H1 (cell line): ENCODE results near the gene ARHGEF38. TPM values are rescaled to one million over a fixed set of nuclear protein-coding genes. Genes with fewer than 3 reads are reported as not detected.

ENCODE experiments used
- CTCF ChIA-PET: fragments of 300-600 bp; sonication (Branson Sonifier 250); formaldehyde crosslinking; loops from one replicate; lab custom pipeline; 2021; ENCODE audit not compliant: partially characterized antibody; lab: Charles Lee
- POLR2A ChIA-PET: fragments of 300-600 bp; sonication (Branson Sonifier 250); formaldehyde crosslinking; loops from one replicate; lab custom pipeline; 2021; ENCODE audit warnings: inconsistent platforms; ENCODE audit not compliant: partially characterized antibody; lab: Charles Lee
- DNase-seq, 2 experiments: peaks; one replicate each; pipeline versions ENCODE4 v3.0.0 to v3.0.0-alpha.2; 2010 to 2022; ENCODE audit warnings: low spot score in 2 of 2, low read depth in 1 of 2, mixed read lengths in 1 of 2
- FAIRE-seq: peaks from 2 replicates; lab custom pipeline; 2011; peaks lifted over from hg19 to GRCh38; lab: Jason Lieb, UNC
- H2AFZ ChIP-seq: 2 replicates; pipeline ENCODE4 v1.8.1; 2012; ENCODE audit warnings: low read length, inconsistent platforms
- H2AK5ac ChIP-seq: 2 replicates; pipeline ENCODE4 v1.6.1; 2013; ENCODE audit warnings: low read depth, low read length
- H2BK120ac ChIP-seq: replicated peaks from 2 replicates; pipeline ENCODE3; 2013; ENCODE audit warnings: low read depth, low read length, inconsistent platforms
- H2BK12ac ChIP-seq: 2 replicates; pipeline ENCODE4 v1.6.1; 2013; ENCODE audit warnings: low read depth, low read length
- H2BK15ac ChIP-seq: 2 replicates; pipeline ENCODE4 v1.6.1; 2013; ENCODE audit warnings: low read length
- H2BK20ac ChIP-seq: 2 replicates; pipeline ENCODE4 v1.6.1; 2013; ENCODE audit warnings: low read length
- H2BK5ac ChIP-seq: 2 replicates; pipeline ENCODE4 v1.6.1; 2013; ENCODE audit warnings: low read depth, low read length
- H3K14ac ChIP-seq: 2 replicates; pipeline ENCODE4 v1.6.1; 2013; ENCODE audit warnings: inconsistent platforms; ENCODE audit not compliant: insufficient read length
- H3K18ac ChIP-seq: 2 replicates; pipeline ENCODE4 v1.6.1; 2013; ENCODE audit warnings: low read length; ENCODE audit errors: extremely low read depth
- H3K23ac ChIP-seq: 2 replicates; pipeline ENCODE4 v1.6.1; 2013; ENCODE audit warnings: inconsistent platforms; ENCODE audit not compliant: insufficient read length
- H3K23me2 ChIP-seq: 2 replicates; pipeline ENCODE4 v1.6.1; 2013; ENCODE audit warnings: low read depth, low read length
- H3K27ac ChIP-seq: 2 replicates; pipeline ENCODE4 v1.6.1; 2011; ENCODE audit warnings: low read depth, low read length, inconsistent platforms
- H3K27me3 ChIP-seq, 4 experiments: replicated peaks in 1 of 4; 1 replicate in 1 of 4; 2 replicates in 3 of 4; pipeline versions ENCODE4 v1.6.1 to v1.8.1; 2011 to 2013; ENCODE audit warnings: low read length in 3 of 4, mild to moderate bottlenecking in 3 of 4, inconsistent platforms in 2 of 4, mixed read lengths in 2 of 4, moderate library complexity in 1 of 4; ENCODE audit not compliant: control insufficient read depth in 3 of 4, insufficient read depth in 3 of 4; ENCODE audit errors: extremely low read depth in 1 of 4
- H3K36me3 ChIP-seq, 4 experiments: 2 replicates each; pipeline versions ENCODE4 v1.6.1 to v1.8.1; 2011 to 2013; ENCODE audit warnings: mild to moderate bottlenecking in 4 of 4, low read length in 3 of 4, moderate library complexity in 2 of 4, control low read depth in 1 of 4, inconsistent platforms in 1 of 4; ENCODE audit not compliant: insufficient read depth in 4 of 4, control insufficient read depth in 2 of 4
- H3K4ac ChIP-seq: replicated peaks from 2 replicates; pipeline ENCODE3; 2013; ENCODE audit warnings: low read length, low read depth, mixed read lengths, inconsistent platforms; ENCODE audit not compliant: insufficient read length
- H3K4me1 ChIP-seq, 4 experiments: replicated peaks in 1 of 4; 1 replicate in 1 of 4; 2 replicates in 3 of 4; pipeline versions ENCODE4 v1.6.1 to v1.8.1; 2011 to 2013; ENCODE audit warnings: low read length in 3 of 4, inconsistent platforms in 2 of 4, mixed read lengths in 1 of 4; ENCODE audit not compliant: insufficient read depth in 4 of 4, control insufficient read depth in 3 of 4
- H3K4me2 ChIP-seq, 2 experiments: 2 replicates each; pipeline versions ENCODE4 v1.6.1 to v1.8.1; 2011 to 2013; ENCODE audit warnings: low read depth in 2 of 2, low read length in 2 of 2, control low read depth in 1 of 2, inconsistent platforms in 1 of 2, mild to moderate bottlenecking in 1 of 2; ENCODE audit not compliant: insufficient read depth in 1 of 2
- H3K4me3 ChIP-seq, 4 experiments: fragments of 200-600, 300-600 bp in 1 of 4; sonication (generic), shearing (Covaris generic), sonication (Bioruptor Twin) in 1 of 4; 2 replicates each; pipeline versions ENCODE4 v1.5.1 to v1.8.1; 2011 to 2016; ENCODE audit warnings: low read length in 4 of 4, low read depth in 3 of 4, control low read depth in 2 of 4, inconsistent platforms in 2 of 4, mild to moderate bottlenecking in 2 of 4, mixed read lengths in 1 of 4, moderate library complexity in 1 of 4; ENCODE audit not compliant: insufficient read depth in 2 of 4; ENCODE audit errors: extremely low read depth in 1 of 4
- H3K56ac ChIP-seq: replicated peaks from 2 replicates; pipeline ENCODE3; 2013; ENCODE audit warnings: low read depth, mild to moderate bottlenecking, mixed read lengths, low read length, inconsistent platforms; ENCODE audit not compliant: insufficient read length
- H3K79me1 ChIP-seq: 2 replicates; pipeline ENCODE4 v1.6.1; 2013; ENCODE audit warnings: low read depth, low read length, control low read depth
- H3K79me2 ChIP-seq, 2 experiments: 2 replicates each; pipeline versions ENCODE4 v1.6.1 to v1.8.1; 2012 to 2013; ENCODE audit warnings: low read length in 2 of 2, mild to moderate bottlenecking in 2 of 2, inconsistent platforms in 1 of 2; ENCODE audit not compliant: insufficient read depth in 2 of 2, control insufficient read depth in 1 of 2
- H3K9ac ChIP-seq, 4 experiments: replicated peaks in 1 of 4; 1 replicate in 1 of 4; 2 replicates in 3 of 4; pipeline versions ENCODE4 v1.6.1 to v1.8.1; 2011 to 2013; ENCODE audit warnings: low read depth in 3 of 4, low read length in 3 of 4, control low read depth in 2 of 4, mild to moderate bottlenecking in 2 of 4, moderate library complexity in 2 of 4, inconsistent platforms in 1 of 4; ENCODE audit errors: extremely low read depth in 1 of 4
- H3K9me3 ChIP-seq, 2 experiments: 2 replicates each; pipeline versions ENCODE4 v1.6.1 to v1.8.1; 2012 to 2013; ENCODE audit warnings: mild to moderate bottlenecking in 2 of 2, moderate library complexity in 2 of 2, control low read depth in 1 of 2, inconsistent platforms in 1 of 2, low read depth in 1 of 2, low read length in 1 of 2, mixed read lengths in 1 of 2; ENCODE audit not compliant: insufficient read depth in 2 of 2
- H4K20me1 ChIP-seq, 2 experiments: replicated peaks in 1 of 2; 2 replicates each; pipeline versions ENCODE3 to v1.8.1; 2011 to 2013; ENCODE audit warnings: inconsistent platforms in 2 of 2, low read length in 2 of 2, mild to moderate bottlenecking in 1 of 2; ENCODE audit not compliant: insufficient read depth in 2 of 2, control insufficient read depth in 1 of 2
- H4K5ac ChIP-seq: 2 replicates; pipeline ENCODE4 v1.6.1; 2013; ENCODE audit warnings: low read length, low read depth, mixed read lengths, inconsistent platforms; ENCODE audit not compliant: insufficient read length
- H4K8ac ChIP-seq: 2 replicates; pipeline ENCODE4 v1.8.0; 2013; ENCODE audit warnings: mild to moderate bottlenecking, moderate library complexity, low read length, inconsistent platforms; ENCODE audit not compliant: insufficient read depth; ENCODE audit errors: extremely low read depth
- H4K91ac ChIP-seq: replicated peaks from 2 replicates; pipeline ENCODE3; 2013; ENCODE audit warnings: low read length, mixed read lengths, inconsistent platforms; ENCODE audit not compliant: insufficient read length
- CBX8 ChIP-seq: fragments of 300-800, 300-1000 bp; sonication (generic); IDR thresholded peaks from 2 replicates; pipeline ENCODE4 v1.7.1; 2016; ENCODE audit warnings: low read depth, low read length, borderline replicate concordance
- JUN ChIP-seq: IDR thresholded peaks from 2 replicates; pipeline ENCODE4 v1.6.1; 2011; ENCODE audit warnings: low read depth, mild to moderate bottlenecking, improper control_type of control experiment, low read length
- RXRA ChIP-seq: IDR thresholded peaks from 2 replicates; pipeline ENCODE4 v1.6.1; 2011; ENCODE audit warnings: low read depth, mild to moderate bottlenecking, low read length, moderate library complexity; ENCODE audit not compliant: insufficient read depth
- SP1 ChIP-seq: IDR thresholded peaks from 2 replicates; pipeline ENCODE4 v1.6.1; 2011; ENCODE audit warnings: low read depth, low read length
- SP4 ChIP-seq: IDR thresholded peaks from 2 replicates; pipeline ENCODE4 v1.6.1; 2012; ENCODE audit warnings: low read length, inconsistent platforms
- TBP ChIP-seq: IDR thresholded peaks from 2 replicates; pipeline ENCODE4 v1.6.1; 2011; ENCODE audit warnings: low read depth, low read length, improper control_type of control experiment
- YY1 ChIP-seq: IDR thresholded peaks from 2 replicates; pipeline ENCODE4 v1.6.1; 2011; ENCODE audit warnings: low read depth, mild to moderate bottlenecking, low read length
- WGBS, 2 experiments: shearing (Covaris generic) in 1 of 2; methylation state at CpG; one replicate each; pipeline versions ENCODE4 v1.1.6 to v1.1.7; 2013 to 2015; ENCODE audit warnings: low lambda C conversion rate in 2 of 2, mixed read lengths in 2 of 2, inconsistent platforms in 1 of 2, low coverage in 1 of 2, missing lambda C conversion rate in 1 of 2; ENCODE audit not compliant: insufficient replicate concordance in 2 of 2, insufficient coverage in 1 of 2, insufficient read length in 1 of 2; ENCODE audit errors: extremely low coverage in 1 of 2, missing lambda C conversion rate in 1 of 2; 5-methylcytosine and 5-hydroxymethylcytosine counted together
- polyA plus RNA-seq, 7 experiments: library from polyadenylated mRNA; depleted of rRNA in 3 of 7; stranded (reverse) in 5 of 7; unstranded in 2 of 7; fragments of >200 nt in 5 of 7; fragments of 200-250 nt in 2 of 7; gene quantifications; 1 replicate in 5 of 7; 2 replicates in 1 of 7; 4 replicates in 1 of 7; pipeline versions ENCODE4 v1.2.1 to v1.2.3, GENCODE V29; 2011 to 2013; ENCODE audit warnings: missing spikeins in 2 of 7, mixed read lengths in 2 of 7
- total RNA-seq: library from RNA; stranded (reverse); fragmentation: NEBNext Ultra II Directional; extraction: Animal tissue kit (Norgen Biotek cat#: 25700); gene quantifications from 2 replicates; pipeline ENCODE4 v1.2.1, GENCODE V29; 2021

ARHGEF38 gene
- total and polyA plus RNA-seq, 2 of the 8 experiments (the other 6 are each of a cell fraction or from before 2014, with no cell fraction given): not detected

DNA sequence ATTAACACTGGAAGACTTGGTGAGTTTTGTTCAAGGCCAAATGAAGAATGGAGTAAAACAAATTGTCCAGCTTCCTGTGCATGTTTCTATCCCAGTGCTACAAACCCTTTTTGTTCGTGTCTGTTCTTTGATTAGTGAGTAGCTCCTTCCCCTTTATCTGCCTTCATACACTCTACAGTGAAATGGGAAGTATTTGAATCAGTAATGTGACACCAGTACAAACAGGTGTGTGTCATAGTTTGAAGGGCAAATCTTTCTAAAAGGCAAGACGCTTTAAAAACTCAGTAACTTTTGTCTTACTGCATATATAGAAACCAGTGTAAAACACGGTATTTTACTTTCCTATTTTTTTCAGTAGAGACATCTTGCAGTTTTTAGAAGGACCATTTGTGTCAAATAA, 5.9 kb downstream of the ARHGEF38 start:
- Histone ChIP-seq H3K18ac (no peak overlapping the region), H3K9ac (no peak overlapping the region), H2BK20ac (no peak overlapping the region), H4K20me1 (peaks cover 2 to 5% of the 10 kb centered on the region in 2 experiments), H3K4me2 (no peak overlapping the region), H2BK120ac (no peak overlapping the region), H3K56ac (no peak overlapping the region), H2AFZ (no peak overlapping the region), H4K8ac (no peak overlapping the region), H2BK15ac (no peak overlapping the region), H3K4me3 (no peak overlapping the region), H3K79me1 (no peaks in the 10 kb centered on the region), H3K27ac (no peak overlapping the region), H2BK12ac (no peak overlapping the region), H2AK5ac (no peak overlapping the region), H4K5ac (no peak overlapping the region), H3K27me3 (peaks cover 41 to 79% (median 68%) of the 10 kb centered on the region in 4 experiments), H3K4ac (no peak overlapping the region), H3K14ac (no peak overlapping the region), H3K36me3 (no peaks in the 10 kb centered on the region), H3K23ac (no peak overlapping the region), H3K23me2 (no peaks in the 10 kb centered on the region), H4K91ac (no peak overlapping the region), H2BK5ac (no peak overlapping the region), H3K79me2 (no peaks in the 10 kb centered on the region), H3K4me1 (peaks cover 0 to 9% (median 2%) of the 10 kb centered on the region in 4 experiments; a peak in 2 of 7 replicates), H3K9me3 (no peaks in the 10 kb centered on the region)
- ChIA-PET CTCF (no interaction called here), POLR2A (no interaction called here)
- FAIRE-seq (no peak), DNase-seq (no peak)
- no peak for TF ChIP-seq SP1
- TF ChIP-seq TBP: no peak
- TF ChIP-seq SP4: no peak
- TF ChIP-seq RXRA: no peak
- TF ChIP-seq JUN: no peak
- TF ChIP-seq YY1: no peak
- TF ChIP-seq CBX8: no peak
- WGBS, 2 experiments: 70% methylated on average over 3 of the region's 3 CpGs; no CpG with 5 or more reads in 1 of the 2 experiments
